CD4-positive, alpha-beta T cell (primary cell): Measurements from ENCODE around the gene STK38L. TPM values are rescaled to one million over a fixed set of nuclear protein-coding genes. Genes with fewer than 3 reads are reported as not detected.

Experiments
- ATAC-seq: fragments of 200-7000 bp; cut with Tn5 transposase; one replicate; pipeline ENCODE4 v1.10.0; 2022; ENCODE audit warnings: mild to moderate bottlenecking; ENCODE audit not compliant: poor library complexity
- CTCF ChIA-PET: fragments of 350-600 bp; sonication (Branson Sonifier 250); formaldehyde crosslinking; loops from one replicate; lab custom pipeline; 2021; ENCODE audit warnings: antibody characterized with exemption, inconsistent platforms; lab: Charles Lee
- POLR2A ChIA-PET: fragments of 350-600 bp; sonication (Branson Sonifier 250); formaldehyde crosslinking; loops from one replicate; lab custom pipeline; 2021; ENCODE audit warnings: antibody characterized with exemption, inconsistent platforms; lab: Charles Lee
- DNase-seq, 14 experiments: peaks; one replicate each; pipeline ENCODE4 v3.0.0-alpha.2; 2013 to 2020; ENCODE audit warnings: mixed read lengths in 2 of 14
- H3K27ac ChIP-seq, 2 donors: one replicate each; pipeline versions ENCODE4 v1.5.1 to v1.7.0; 2013; ENCODE audit warnings: low read length in 2 of 2, low read depth in 1 of 2, mild to moderate bottlenecking in 1 of 2
- H3K27me3 ChIP-seq, 2 experiments: 1 replicate in 1 of 2; 2 replicates in 1 of 2; pipeline versions ENCODE4 v1.6.1 to v1.7.0; 2013; ENCODE audit warnings: low read length in 2 of 2, control low read depth in 1 of 2, mild to moderate bottlenecking in 1 of 2, moderate library complexity in 1 of 2; ENCODE audit not compliant: insufficient read depth in 2 of 2, control insufficient read depth in 1 of 2
- H3K36me3 ChIP-seq: one replicate; pipeline ENCODE4 v1.6.1; 2013; ENCODE audit warnings: low read length, control low read depth; ENCODE audit not compliant: insufficient read depth
- H3K4me1 ChIP-seq: one replicate; pipeline ENCODE4 v1.6.1; 2013; ENCODE audit warnings: low read length, control low read depth; ENCODE audit not compliant: insufficient read depth
- H3K4me3 ChIP-seq: one replicate; pipeline ENCODE4 v1.5.1; 2013; ENCODE audit warnings: mild to moderate bottlenecking, low read length, moderate library complexity
- H3K9me3 ChIP-seq, 2 experiments: 1 replicate in 1 of 2; 2 replicates in 1 of 2; pipeline versions ENCODE4 v1.6.1 to v1.7.0; 2013; ENCODE audit warnings: low read length in 2 of 2, mild to moderate bottlenecking in 2 of 2, control low read depth in 1 of 2, moderate library complexity in 1 of 2; ENCODE audit not compliant: control insufficient read depth in 1 of 2, insufficient read depth in 1 of 2
- H3K27ac Mint-ChIP-seq: one replicate; pipeline ENCODE4 v1.8.0; 2020; ENCODE audit warnings: mixed read lengths
- H3K27me3 Mint-ChIP-seq: one replicate; pipeline ENCODE4 v1.8.0; 2021; ENCODE audit warnings: mixed read lengths
- H3K36me3 Mint-ChIP-seq: one replicate; pipeline ENCODE4 v1.8.0; 2021; ENCODE audit warnings: low read depth, mixed read lengths
- H3K4me1 Mint-ChIP-seq: one replicate; pipeline ENCODE4 v1.8.0; 2021; ENCODE audit warnings: low read depth, mixed read lengths
- H3K4me3 Mint-ChIP-seq: one replicate; pipeline ENCODE4 v1.8.0; 2020; ENCODE audit warnings: mild to moderate bottlenecking, mixed read lengths
- H3K9me3 Mint-ChIP-seq: one replicate; pipeline ENCODE4 v1.8.0; 2020; ENCODE audit warnings: mixed read lengths
- CTCF ChIP-seq: fragments of 200-600 bp; IDR thresholded peaks from one replicate; pipeline ENCODE4 v1.8.0; 2022; ENCODE audit warnings: antibody characterized with exemption, mild to moderate bottlenecking
- intact Hi-C, 2 experiments: fragments of 100-400 bp; cut with DNase I in 1 of 2; cut with micrococcal nuclease in 1 of 2; formaldehyde crosslinking; loops; one replicate each; pipeline versions ENCODE4 v1.15.1 to v1.9.0; 2023 to 2025; cut with DNase I, micrococcal nuclease
- total RNA-seq, 174 experiments: library from RNA in 2 of 174; stranded (reverse) in 2 of 174; gene quantifications; one replicate each; pipeline ENCODE4 v1.2.3 and lab custom pipeline; 2021 to 2026

The STK38L gene
- total RNA-seq, 2 experiments from 2014 or later = 18.3 to 21.0 TPM

GRCh38 chr12:27324530-27324929, 80.4 kb downstream of the STK38L start:
- no peaks in the 10 kb centered on the region for H3K9me3 ChIP-seq
- DNase-seq (no peak), ATAC-seq (no peak)
- intact Hi-C loops = no loop called here
- no peaks in the 10 kb centered on the region for H3K27me3 ChIP-seq
- H3K27ac Mint-ChIP-seq = no peak overlapping the region
- CTCF ChIA-PET = interaction anchor here (0.6 kb wide), 1 partner anchor 303 kb away, joined by 3 read pairs; no protein-coding TSS in a partner anchor
- H3K36me3 ChIP-seq = peaks cover 20% of the 10 kb centered on the region
- no peak for TF ChIP-seq CTCF
- no peaks in the 10 kb centered on the region for H3K4me1 ChIP-seq
- H3K36me3 Mint-ChIP-seq = peaks cover 36% of the 10 kb centered on the region
- H3K4me1 Mint-ChIP-seq = no peaks in the 10 kb centered on the region
- no peaks in the 10 kb centered on the region for H3K9me3 Mint-ChIP-seq
- POLR2A ChIA-PET = no interaction called here
- H3K4me3 ChIP-seq = no peak overlapping the region
- no peak overlapping the region for H3K4me3 Mint-ChIP-seq
- H3K27ac ChIP-seq = no peak overlapping the region
- H3K27me3 Mint-ChIP-seq = no peaks in the 10 kb centered on the region

GRCh38 chr12:27330846-27331245, 86.8 kb downstream of the STK38L start:
- POLR2A ChIA-PET = no interaction called here
- no peak for TF ChIP-seq CTCF

GRCh38 chr12:27331291-27331926, 87.3 kb downstream of the STK38L start:
- H3K27ac Mint-ChIP-seq = no peak overlapping the region
- H3K9me3 Mint-ChIP-seq = no peaks in the 10 kb centered on the region
- CTCF ChIA-PET = no interaction called here
- H3K27me3 Mint-ChIP-seq = peaks cover 49% of the 10 kb centered on the region
- intact Hi-C loops = no loop called here
- Histone ChIP-seq H3K27me3 (peaks cover 34 to 49% of the 10 kb centered on the region in 2 experiments), H3K27ac (no peak overlapping the region), H3K4me3 (no peak overlapping the region), H3K4me1 (peaks cover 12% of the 10 kb centered on the region), H3K9me3 (peaks cover 0 to 5% of the 10 kb centered on the region in 2 experiments), H3K36me3 (no peaks in the 10 kb centered on the region)
- H3K4me1 Mint-ChIP-seq = peaks cover 13% of the 10 kb centered on the region
- H3K4me3 Mint-ChIP-seq = peak overlapping the region; percentile 70
- POLR2A ChIA-PET = no interaction called here
- H3K36me3 Mint-ChIP-seq = peaks cover 5% of the 10 kb centered on the region
- peak in 2 of 14 experiments; percentile 53 to 64 for DNase-seq
- no peak for TF ChIP-seq CTCF
- no peak for ATAC-seq

More at GRCh38 chr12:27330846-27331245, 86.8 kb downstream of the STK38L start:
- H3K4me3 ChIP-seq = no peak overlapping the region
- intact Hi-C loops = no loop called here
- Mint-ChIP-seq H3K4me3 (no peak overlapping the region), H3K27ac (no peak overlapping the region), H3K9me3 (no peaks in the 10 kb centered on the region), H3K4me1 (peaks cover 13% of the 10 kb centered on the region), H3K36me3 (peaks cover 5% of the 10 kb centered on the region), H3K27me3 (peaks cover 44% of the 10 kb centered on the region)
- ATAC-seq (no peak), DNase-seq (no peak)
- peaks cover 34 to 47% of the 10 kb centered on the region in 2 experiments for H3K27me3 ChIP-seq
- H3K4me1 ChIP-seq = peaks cover 12% of the 10 kb centered on the region
- CTCF ChIA-PET = no interaction called here
- peaks cover 0 to 5% of the 10 kb centered on the region in 2 experiments for H3K9me3 ChIP-seq
- no peak overlapping the region for H3K27ac ChIP-seq
- no peaks in the 10 kb centered on the region for H3K36me3 ChIP-seq
